Measurements from ENCODE around the gene DGKB.

Gene DGKB

GRCh38 chr7:14258861-14259260 lies 643.7 kb downstream of the DGKB start:
- no peak for DNase-seq

DNA sequence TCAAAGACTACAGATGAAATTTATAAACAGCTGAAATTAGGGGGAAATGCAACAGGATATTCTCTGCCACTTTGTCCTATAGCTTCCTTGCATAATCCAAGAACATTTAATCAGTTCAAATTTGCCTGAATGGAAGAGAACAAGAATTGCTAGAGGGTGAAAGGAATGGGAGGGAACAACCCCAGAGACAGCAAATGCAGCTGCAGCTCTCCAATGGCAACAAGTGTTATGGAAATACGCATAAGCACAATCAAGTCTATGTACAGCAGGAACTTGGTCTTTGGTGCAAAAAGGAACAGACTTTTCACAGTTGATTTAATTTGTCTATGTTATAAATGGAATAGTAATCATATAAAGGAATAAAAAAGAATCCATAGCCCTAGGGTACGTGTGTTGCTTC lies 644.1 kb downstream of the DGKB start:
- no peak for DNase-seq

DNA sequence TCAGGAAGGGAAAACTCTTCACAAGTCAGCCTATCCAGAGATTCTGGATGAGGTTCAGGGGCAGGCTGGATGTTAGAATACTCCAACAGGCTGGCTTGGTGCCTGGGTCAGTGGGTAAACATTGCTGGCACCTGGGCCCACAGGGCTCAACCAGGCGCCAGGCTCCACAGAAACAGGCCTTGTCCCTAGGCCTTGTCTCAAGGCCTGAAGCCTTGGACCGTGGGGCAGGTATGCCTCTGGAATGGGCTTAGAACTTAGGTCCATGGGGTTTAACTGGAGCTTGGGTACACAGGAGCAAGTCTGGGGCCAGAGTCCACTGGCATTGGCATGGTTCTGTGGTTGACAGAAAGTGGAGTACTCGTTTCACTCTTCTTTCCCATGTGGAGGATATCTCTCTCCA lies 650.1 kb downstream of the DGKB start:
- no peak for DNase-seq

DNA sequence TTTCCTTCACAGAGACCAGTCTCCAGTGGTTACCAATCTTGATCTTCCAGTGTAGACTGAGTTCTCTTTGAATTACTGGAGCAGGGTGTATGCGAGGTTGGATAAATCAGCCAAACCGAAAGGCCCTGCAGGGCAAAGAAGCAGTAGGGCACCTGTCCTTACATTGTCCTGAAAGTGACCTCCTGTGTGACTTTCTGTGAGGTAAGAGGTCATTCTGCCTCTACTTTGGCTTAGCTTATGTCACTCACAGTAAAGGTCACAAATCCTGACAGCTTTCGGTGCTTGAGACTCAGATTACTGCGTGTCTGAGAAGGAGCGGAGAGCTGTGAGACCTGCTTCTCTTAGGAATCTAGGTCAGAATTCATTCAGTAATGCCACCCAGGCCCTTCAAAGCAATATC lies 660.4 kb downstream of the DGKB start:
- DNase-seq: no peak

GRCh38 chr7:14236834-14237233 lies 665.7 kb downstream of the DGKB start:
- DNase-seq: no peak

GRCh38 chr7:14235056-14235455 lies 667.5 kb downstream of the DGKB start:
- no peak for DNase-seq

DNA sequence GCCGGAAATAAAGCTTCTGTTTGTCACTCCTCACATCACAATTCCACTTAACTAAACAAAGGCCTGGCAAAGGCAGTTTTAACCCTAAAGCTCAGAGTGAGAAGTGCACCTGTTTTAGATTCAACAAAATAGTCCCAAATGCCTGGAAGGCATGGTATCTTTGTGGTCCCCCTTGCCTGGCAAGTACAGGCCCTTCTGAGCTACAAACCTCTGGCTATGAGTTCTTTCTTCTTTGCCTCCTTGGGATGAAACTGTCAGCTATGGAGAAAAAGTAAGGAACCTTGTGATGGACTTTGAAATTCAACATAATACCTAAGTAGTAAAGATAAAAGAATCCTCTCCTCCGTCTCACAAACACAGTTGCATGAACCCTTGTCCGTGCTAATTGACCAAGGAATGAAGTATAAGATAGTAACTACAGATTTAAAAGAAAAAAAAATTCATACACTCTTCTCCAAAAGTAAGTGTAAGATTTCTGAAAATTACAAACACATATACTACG lies 668.6 kb downstream of the DGKB start:
- no peak for DNase-seq

- no peak for DNase-seq
These were observed 669.3 kb downstream of the DGKB start for GRCh38 chr7:14233076-14233867.

DNA sequence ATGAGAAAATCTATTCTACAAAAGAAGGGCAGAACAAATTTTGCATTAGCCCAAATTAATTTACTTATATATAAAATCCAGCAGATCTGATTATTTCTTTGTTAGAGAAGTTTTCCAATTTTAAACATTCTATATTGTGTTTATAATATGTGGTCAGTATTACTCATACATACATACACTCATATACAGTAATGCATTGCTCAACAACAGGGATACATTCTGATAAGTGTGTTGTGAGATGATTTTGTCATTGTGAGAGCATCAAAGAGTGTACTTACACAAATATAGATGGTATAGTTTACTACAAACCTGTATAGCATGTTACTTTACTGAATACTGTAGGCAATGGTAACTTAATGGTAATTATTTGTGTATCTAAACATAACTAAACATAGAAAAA lies 673.5 kb downstream of the DGKB start:
- DNase-seq: no peak

GRCh38 chr7:14228341-14228740 lies 674.2 kb downstream of the DGKB start:
- no peak for DNase-seq

DNA sequence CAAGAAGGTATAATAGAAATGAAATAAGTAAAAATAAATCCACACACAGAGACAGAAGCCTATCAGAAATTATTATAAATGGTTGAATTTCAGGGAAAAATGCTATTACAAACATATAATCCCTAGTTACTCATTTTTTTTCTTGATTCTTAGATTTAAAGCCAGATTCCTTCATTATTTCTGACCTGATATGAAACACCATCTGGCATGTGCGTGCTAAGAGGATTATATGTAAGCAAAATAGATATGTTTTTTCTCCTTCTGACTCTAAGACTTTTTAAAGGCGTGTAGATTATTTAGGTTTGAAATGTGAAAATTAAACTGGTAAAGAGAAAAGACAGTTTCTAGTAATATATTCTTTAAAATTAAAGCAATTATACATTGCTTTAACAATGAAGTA lies 676.4 kb downstream of the DGKB start:
- no peak for DNase-seq

GRCh38 chr7:14219125-14219524 lies 683.4 kb downstream of the DGKB start:
- no peak for DNase-seq

DNA sequence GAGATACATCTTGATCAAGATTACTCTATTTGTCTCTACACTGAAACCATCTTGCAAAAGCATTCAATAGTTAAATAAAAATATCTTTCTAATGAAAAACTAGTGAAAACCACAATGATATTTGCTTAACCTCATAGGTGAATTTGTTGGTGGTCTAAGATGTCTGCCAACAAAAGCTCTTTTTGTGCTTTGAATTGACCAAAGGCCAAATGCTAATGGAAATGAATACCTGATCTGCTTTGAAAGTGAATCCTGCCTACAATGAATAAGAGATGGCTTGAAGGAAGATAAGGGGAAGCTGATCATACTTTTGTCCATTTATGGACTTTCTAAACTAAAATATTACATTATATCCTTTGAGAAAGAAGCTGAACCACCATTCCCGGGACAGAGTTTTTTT lies 684.2 kb downstream of the DGKB start:
- DNase-seq: no peak

GRCh38 chr7:14209896-14210484 lies 692.6 kb downstream of the DGKB start:
- no peak for DNase-seq

DNA sequence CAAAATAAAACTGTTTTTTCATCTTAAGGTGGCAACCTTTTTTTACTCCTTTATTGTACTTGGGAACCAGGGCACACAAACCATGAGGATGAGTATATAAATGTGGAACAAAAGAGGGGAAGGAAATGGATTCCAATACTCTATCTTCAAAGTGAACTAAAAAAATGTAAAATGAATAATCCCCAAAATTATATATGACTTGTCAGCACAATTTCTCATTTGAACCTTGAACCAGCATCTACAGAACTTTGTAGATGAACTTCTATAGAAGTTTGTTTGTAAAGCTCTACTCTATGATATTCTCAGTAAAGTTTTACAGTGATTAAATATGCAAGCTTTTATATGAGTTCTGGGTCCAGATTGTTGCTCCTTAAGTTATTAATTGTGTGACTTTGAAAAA lies 694.8 kb downstream of the DGKB start:
- DNase-seq: no peak

DNA sequence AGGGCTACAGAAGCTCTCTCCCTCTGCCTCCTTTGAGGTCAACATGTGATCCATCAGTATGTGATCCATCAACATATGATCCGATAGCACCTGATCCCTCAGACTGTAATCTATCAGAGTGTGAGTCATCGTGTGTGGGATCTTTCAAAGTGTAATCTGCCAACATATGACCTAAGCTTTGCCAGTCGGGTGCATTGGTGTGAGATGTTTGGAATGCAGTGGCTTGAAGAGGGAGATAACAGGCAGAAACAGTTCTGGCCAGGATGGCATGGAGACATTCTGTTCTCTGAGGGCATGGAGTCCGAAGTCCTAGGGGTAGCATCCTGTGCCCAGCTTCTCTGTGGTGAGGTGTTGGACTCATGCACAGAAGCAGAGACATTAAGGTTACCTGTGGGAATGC lies 695.4 kb downstream of the DGKB start:
- DNase-seq: no peak

GRCh38 chr7:14206121-14206520 lies 696.4 kb downstream of the DGKB start:
- no peak for DNase-seq

DNA sequence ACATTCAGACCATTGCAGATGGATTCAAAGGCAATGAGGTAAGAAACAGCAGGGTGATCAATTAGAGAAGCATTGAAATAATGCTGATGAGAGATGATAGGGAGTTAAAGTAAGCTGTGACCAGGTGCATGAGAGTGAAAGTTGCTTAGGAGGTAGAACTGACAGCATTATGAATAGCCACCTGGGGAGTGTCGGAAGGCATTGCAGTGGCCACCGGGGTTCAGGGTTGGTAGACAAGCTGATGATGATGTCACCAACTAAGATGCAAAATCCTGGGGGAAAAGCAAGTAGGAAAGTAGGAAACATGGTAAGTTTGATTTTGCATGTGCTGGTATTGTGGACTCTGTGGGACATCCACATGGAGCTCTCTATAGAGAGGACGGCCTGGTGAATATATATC lies 701.2 kb downstream of the DGKB start:
- no peak for DNase-seq

GRCh38 chr7:14199336-14199735 lies 703.2 kb downstream of the DGKB start:
- DNase-seq: no peak

DNA sequence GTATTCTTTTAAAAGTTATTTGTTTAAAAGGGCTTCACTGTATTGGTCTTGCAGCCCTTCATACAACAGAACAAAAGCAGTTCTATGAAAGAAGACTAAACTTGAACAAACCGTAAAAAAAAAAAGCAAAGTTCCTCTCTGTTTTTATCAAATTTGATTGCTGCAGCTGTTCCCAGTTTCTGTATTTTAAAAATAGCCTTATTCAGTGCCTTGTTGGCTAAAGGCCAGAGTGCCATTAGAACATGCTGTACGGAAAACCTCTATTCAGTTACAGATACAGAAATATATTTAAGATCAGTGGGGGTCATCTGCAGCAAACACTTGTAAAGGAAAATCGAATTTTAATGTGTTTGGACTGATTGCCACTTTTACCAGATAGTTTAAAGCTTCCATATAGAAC lies 705.3 kb downstream of the DGKB start:
- no peak for DNase-seq

DNA sequence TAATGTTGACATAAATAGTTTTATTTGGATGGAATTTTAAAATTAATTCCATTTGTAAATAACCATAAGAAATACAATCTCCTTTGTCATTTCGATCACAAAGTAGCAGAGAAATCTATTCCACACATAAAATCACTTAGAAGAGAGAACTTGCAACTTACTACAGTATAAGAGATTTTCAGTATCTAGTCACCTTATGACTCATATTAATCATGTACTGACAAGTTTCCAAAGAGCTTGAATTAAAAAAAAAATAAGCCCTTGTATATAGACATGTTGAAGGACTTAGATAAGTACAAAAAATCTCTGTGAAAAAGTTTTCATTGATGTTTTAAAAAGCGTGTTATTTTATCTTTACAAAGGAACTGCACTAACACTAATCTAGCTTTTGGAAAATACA lies 706.0 kb downstream of the DGKB start:
- DNase-seq: no peak

DNA sequence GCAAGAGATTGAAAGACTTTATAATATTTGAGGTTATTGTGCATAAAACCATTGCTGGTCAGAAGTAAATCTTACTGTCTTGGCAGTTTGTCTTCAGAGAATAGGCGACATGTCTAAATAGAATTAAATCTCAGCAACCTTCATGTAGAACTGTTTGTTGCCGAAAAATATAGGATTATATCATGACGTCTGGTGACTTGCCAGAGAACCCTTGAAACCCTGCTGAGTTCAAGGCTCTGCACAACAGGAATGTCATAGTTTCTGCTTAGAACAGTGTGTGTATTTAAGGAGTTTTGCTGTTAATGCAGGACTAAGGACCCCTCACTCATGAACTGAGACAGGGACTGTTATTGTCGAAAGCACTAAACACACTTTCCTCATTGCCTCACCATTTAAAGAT lies 706.7 kb downstream of the DGKB start:
- DNase-seq: no peak

GRCh38 chr7:14195079-14195478 lies 707.5 kb downstream of the DGKB start:
- DNase-seq: no peak

DNA sequence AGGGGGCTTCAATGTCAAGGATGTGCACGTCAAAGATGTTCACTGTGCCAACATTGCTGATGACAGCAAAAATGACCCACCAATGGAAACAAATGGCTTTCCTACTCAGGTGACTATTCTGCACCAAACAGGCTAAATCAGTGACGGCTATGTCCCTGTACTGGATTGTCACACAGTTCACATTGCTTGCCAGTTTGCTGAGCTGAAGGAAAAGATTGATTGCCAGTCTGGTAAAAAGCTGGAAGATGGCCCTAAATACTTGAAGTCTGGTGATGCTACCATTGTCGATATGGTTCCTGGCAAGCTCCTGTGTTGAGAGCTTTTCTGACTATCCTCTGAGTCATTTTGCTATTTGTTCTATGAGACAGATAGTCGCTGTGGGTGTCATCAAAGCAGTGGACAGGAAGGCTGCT lies 710.9 kb downstream of the DGKB start:
- DNase-seq: no peak
